ENCODE results near the gene GUCY2C. TPM values are rescaled to one million over a fixed set of nuclear protein-coding genes. Genes with fewer than 3 reads are reported as not detected.

The GUCY2C gene
- total RNA-seq, 2 experiments from 2014 or later = not detected

GRCh38 chr12:14591719-14592118, 104.7 kb downstream of the GUCY2C start:
- Mint-ChIP-seq H3K36me3 (ENCODE audit: low read depth) (no peaks in the 10 kb centered on the region), H3K27me3 (peaks cover under 1% of the 10 kb centered on the region), H3K4me3 (no peak overlapping the region), H3K9me3 (no peaks in the 10 kb centered on the region), H3K27ac (no peak overlapping the region), H3K4me1 (ENCODE audit: low read depth) (no peaks in the 10 kb centered on the region)
- intact Hi-C loops (cut with DNase I, micrococcal nuclease) = no loop called here
- no peaks in the 10 kb centered on the region for H3K4me1 ChIP-seq (ENCODE audit: insufficient read depth, low read length)
- H3K9me3 ChIP-seq (ENCODE audit: control insufficient read depth in 1 of 2, insufficient read depth in 1 of 2, low read length in 2 of 2) = peaks cover 0 to 4% of the 10 kb centered on the region in 2 experiments
- H3K4me3 ChIP-seq (ENCODE audit: low read length) = no peak overlapping the region
- no peak for TF ChIP-seq CTCF (IDR thresholded peaks at IDR 0.05)
- ChIA-PET POLR2A (no interaction called here), CTCF (no interaction called here)
- ATAC-seq (ENCODE audit: poor library complexity) = no peak
- H3K27me3 ChIP-seq (ENCODE audit: control insufficient read depth in 1 of 2, insufficient read depth in 2 of 2, low read length in 2 of 2) = no peaks in the 10 kb centered on the region
- H3K36me3 ChIP-seq (ENCODE audit: insufficient read depth, low read length) = no peaks in the 10 kb centered on the region
- H3K27ac ChIP-seq (ENCODE audit: low read depth in 1 of 2, low read length in 2 of 2) = no peak overlapping the region
- DNase-seq = no peak

GRCh38 chr12:14589169-14590004, 107.0 kb downstream of the GUCY2C start:
- Mint-ChIP-seq H3K27ac (no peak overlapping the region), H3K9me3 (no peaks in the 10 kb centered on the region), H3K4me1 (ENCODE audit: low read depth) (no peaks in the 10 kb centered on the region), H3K36me3 (ENCODE audit: low read depth) (no peaks in the 10 kb centered on the region), H3K4me3 (no peak overlapping the region), H3K27me3 (no peaks in the 10 kb centered on the region)
- CTCF ChIA-PET = no interaction called here
- Histone ChIP-seq H3K27ac (ENCODE audit: low read depth in 1 of 2, low read length in 2 of 2) (no peak overlapping the region), H3K4me3 (ENCODE audit: low read length) (no peak overlapping the region), H3K27me3 (ENCODE audit: control insufficient read depth in 1 of 2, insufficient read depth in 2 of 2, low read length in 2 of 2) (no peaks in the 10 kb centered on the region), H3K36me3 (ENCODE audit: insufficient read depth, low read length) (no peaks in the 10 kb centered on the region), H3K9me3 (ENCODE audit: control insufficient read depth in 1 of 2, insufficient read depth in 1 of 2, low read length in 2 of 2) (peaks cover 0 to 4% of the 10 kb centered on the region in 2 experiments), H3K4me1 (ENCODE audit: insufficient read depth, low read length) (no peaks in the 10 kb centered on the region)
- intact Hi-C loops (cut with DNase I, micrococcal nuclease) = no loop called here
- no peak for TF ChIP-seq CTCF (IDR thresholded peaks at IDR 0.05)
- DNase-seq (no peak), ATAC-seq (ENCODE audit: poor library complexity) (no peak)
- POLR2A ChIA-PET = no interaction called here

GRCh38 chr12:14588571-14588970, 107.8 kb downstream of the GUCY2C start:
- no peak overlapping the region for H3K27ac Mint-ChIP-seq
- no peaks in the 10 kb centered on the region for H3K4me1 ChIP-seq (ENCODE audit: insufficient read depth, low read length)
- no peaks in the 10 kb centered on the region for H3K27me3 ChIP-seq (ENCODE audit: control insufficient read depth in 1 of 2, insufficient read depth in 2 of 2, low read length in 2 of 2)
- TF ChIP-seq CTCF (IDR thresholded peaks at IDR 0.05) = no peak
- H3K36me3 Mint-ChIP-seq (ENCODE audit: low read depth) = no peaks in the 10 kb centered on the region
- ChIA-PET POLR2A (no interaction called here), CTCF (no interaction called here)
- H3K4me3 Mint-ChIP-seq = no peak overlapping the region
- H3K36me3 ChIP-seq (ENCODE audit: insufficient read depth, low read length) = no peaks in the 10 kb centered on the region
- intact Hi-C loops (cut with DNase I, micrococcal nuclease) = no loop called here
- no peak overlapping the region for H3K4me3 ChIP-seq (ENCODE audit: low read length)
- ATAC-seq (ENCODE audit: poor library complexity) = no peak
- H3K9me3 ChIP-seq (ENCODE audit: control insufficient read depth in 1 of 2, insufficient read depth in 1 of 2, low read length in 2 of 2) = peaks cover 0 to 4% of the 10 kb centered on the region in 2 experiments
- H3K9me3 Mint-ChIP-seq = no peaks in the 10 kb centered on the region
- H3K27me3 Mint-ChIP-seq = no peaks in the 10 kb centered on the region
- no peaks in the 10 kb centered on the region for H3K4me1 Mint-ChIP-seq (ENCODE audit: low read depth)
- no peak overlapping the region for H3K27ac ChIP-seq (ENCODE audit: low read depth in 1 of 2, low read length in 2 of 2)
- no peak for DNase-seq

Data from CD4-positive, alpha-beta T cell (primary cell).